IMR-90 (cell line): ENCODE data around the gene ZNF426. TPM values are rescaled to one million over a fixed set of nuclear protein-coding genes. Genes with fewer than 3 reads are reported as not detected.

ENCODE experiments used
- ATAC-seq: fragments of 200-7000 bp; cut with Tn5 transposase; 2 replicates; pipeline ENCODE4 v1.9.1; 2020; ENCODE audit warnings: low read depth, mild to moderate bottlenecking, moderate library complexity
- BruUV-seq: library from RNA; stranded (reverse); fragments of 400-500 nt; replicated peaks from 2 replicates; lab custom pipeline; 2021; lab: Mats Ljungman, UMichigan
- CTCF ChIA-PET: fragments of 300-600 bp; formaldehyde crosslinking; extraction: SDS; loops from one replicate; lab custom pipeline; 2021; ENCODE audit warnings: antibody characterized with exemption; lab: Yijun Ruan, JAX
- POLR2A ChIA-PET: fragments of 300-600 bp; sonication (Branson Sonifier 250); formaldehyde crosslinking; loops from one replicate; lab custom pipeline; 2022; ENCODE audit warnings: antibody characterized with exemption; ENCODE audit not compliant: unreplicated experiment; lab: Charles Lee
- DNase-seq: peaks from one replicate; pipeline ENCODE4 v3.0.0; 2013
- H2AFZ ChIP-seq: replicated peaks from 2 replicates; pipeline ENCODE3; 2013; ENCODE audit warnings: low read length, mild to moderate bottlenecking; ENCODE audit not compliant: poor library complexity
- H2AK5ac ChIP-seq: 2 replicates; pipeline ENCODE4 v1.6.1; 2013; ENCODE audit warnings: low read depth, low read length, inconsistent platforms
- H2AK9ac ChIP-seq: replicated peaks from 2 replicates; pipeline ENCODE3; 2013; ENCODE audit warnings: mild to moderate bottlenecking, low read depth, low read length, moderate library complexity; ENCODE audit not compliant: poor library complexity
- H2BK120ac ChIP-seq: 2 replicates; pipeline ENCODE4 v1.6.1; 2013; ENCODE audit warnings: low read depth, low read length, inconsistent platforms
- H2BK15ac ChIP-seq: 3 replicates; pipeline ENCODE4 v1.6.1; 2013; ENCODE audit warnings: low read depth, low read length, inconsistent platforms
- H2BK20ac ChIP-seq: 2 replicates; pipeline ENCODE4 v1.6.1; 2013; ENCODE audit warnings: low read depth, mild to moderate bottlenecking, inconsistent platforms, low read length, moderate library complexity
- H2BK5ac ChIP-seq: 2 replicates; pipeline ENCODE4 v1.6.1; 2013; ENCODE audit warnings: mild to moderate bottlenecking, low read depth, low read length, inconsistent platforms; ENCODE audit not compliant: poor library complexity, severe bottlenecking
- H3K14ac ChIP-seq: replicated peaks from 2 replicates; pipeline ENCODE4 v1.6.1; 2013; ENCODE audit warnings: low read depth, low read length, inconsistent platforms
- H3K18ac ChIP-seq: 2 replicates; pipeline ENCODE4 v1.6.1; 2013; ENCODE audit warnings: low read depth, low read length, control low read depth
- H3K23ac ChIP-seq: 2 replicates; pipeline ENCODE4 v1.6.1; 2013; ENCODE audit warnings: low read depth, low read length, inconsistent platforms
- H3K27ac ChIP-seq: 2 replicates; pipeline ENCODE4 v1.5.1; 2013; ENCODE audit warnings: mild to moderate bottlenecking, control low read depth, low read length; ENCODE audit not compliant: insufficient read depth
- H3K27me3 ChIP-seq: 2 replicates; pipeline ENCODE4 v1.6.1; 2013; ENCODE audit warnings: low read length; ENCODE audit not compliant: control insufficient read depth, insufficient read depth
- H3K36me3 ChIP-seq: 2 replicates; pipeline ENCODE4 v1.6.1; 2013; ENCODE audit warnings: low read length, mixed read lengths; ENCODE audit not compliant: control insufficient read depth, insufficient read depth
- H3K4ac ChIP-seq: 2 replicates; pipeline ENCODE4 v1.6.1; 2013; ENCODE audit warnings: low read depth, low read length, inconsistent platforms
- H3K4me1 ChIP-seq: 2 replicates; pipeline ENCODE4 v1.6.1; 2013; ENCODE audit warnings: low read length, mixed read lengths; ENCODE audit not compliant: control insufficient read depth, insufficient read depth
- H3K4me2 ChIP-seq: 2 replicates; pipeline ENCODE4 v1.6.1; 2013; ENCODE audit warnings: low read depth, mild to moderate bottlenecking, control low read depth, low read length, moderate library complexity
- H3K4me3 ChIP-seq: 2 replicates; pipeline ENCODE4 v1.5.1; 2013; ENCODE audit warnings: low read depth, mild to moderate bottlenecking, control low read depth, low read length, moderate library complexity; ENCODE audit not compliant: insufficient read depth
- H3K56ac ChIP-seq: 2 replicates; pipeline ENCODE4 v1.6.1; 2013; ENCODE audit warnings: low read length, inconsistent platforms; ENCODE audit not compliant: insufficient read depth; ENCODE audit errors: extremely low read depth
- H3K79me1 ChIP-seq, 2 experiments: 2 replicates each; pipeline ENCODE4 v1.6.1; 2013; ENCODE audit warnings: low read length in 2 of 2, inconsistent platforms in 1 of 2, low read depth in 1 of 2
- H3K9ac ChIP-seq: 2 replicates; pipeline ENCODE4 v1.6.1; 2013; ENCODE audit warnings: low read depth, low read length, control low read depth
- H3K9me1 ChIP-seq: 2 replicates; pipeline ENCODE4 v1.6.1; 2013; ENCODE audit warnings: low read length, inconsistent platforms; ENCODE audit not compliant: insufficient read depth
- H3K9me3 ChIP-seq: 2 replicates; pipeline ENCODE4 v1.6.1; 2013; ENCODE audit warnings: low read length; ENCODE audit not compliant: control insufficient read depth, insufficient read depth
- H4K20me1 ChIP-seq: 2 replicates; pipeline ENCODE4 v1.6.1; 2013; ENCODE audit warnings: low read length, inconsistent platforms; ENCODE audit not compliant: insufficient read depth
- H4K5ac ChIP-seq: 2 replicates; pipeline ENCODE4 v1.6.1; 2013; ENCODE audit warnings: mild to moderate bottlenecking, low read depth, low read length, control low read depth
- H4K8ac ChIP-seq, 2 experiments: 2 replicates each; pipeline ENCODE4 v1.6.1; 2013; ENCODE audit warnings: low read depth in 2 of 2, low read length in 2 of 2, control low read depth in 1 of 2, inconsistent platforms in 1 of 2
- H4K91ac ChIP-seq: 2 replicates; pipeline ENCODE4 v1.6.1; 2013; ENCODE audit warnings: low read depth, low read length, inconsistent platforms; ENCODE audit not compliant: insufficient read depth
- BHLHE40 ChIP-seq: fragments of 150-350 bp; IDR thresholded peaks from 2 replicates; pipeline ENCODE4 v1.6.1; 2016; ENCODE audit warnings: mild to moderate bottlenecking, low read depth, low read length
- CHD1 ChIP-seq: IDR thresholded peaks from 2 replicates; pipeline ENCODE4 v1.6.1; 2012; ENCODE audit warnings: low read depth, low read length, improper control_type of control experiment
- CTCF ChIP-seq: conservative IDR thresholded peaks from 2 replicates; pipeline ENCODE4 v1.5.1; 2012; ENCODE audit warnings: mild to moderate bottlenecking, low read depth, low read length, improper control_type of control experiment
- MAFK ChIP-seq: IDR thresholded peaks from 2 replicates; pipeline ENCODE4 v1.6.1; 2012; ENCODE audit warnings: low read depth, low read length, improper control_type of control experiment
- MAZ ChIP-seq: IDR thresholded peaks from 2 replicates; pipeline ENCODE4 v1.6.1; 2012; ENCODE audit warnings: low read depth, mild to moderate bottlenecking, low read length, improper control_type of control experiment, moderate library complexity, borderline replicate concordance
- POLR2A ChIP-seq: IDR thresholded peaks from 2 replicates; pipeline ENCODE4 v1.6.1; 2012; ENCODE audit warnings: mild to moderate bottlenecking, low read depth, low read length
- RAD21 ChIP-seq: IDR thresholded peaks from 2 replicates; pipeline ENCODE4 v1.6.1; 2012; ENCODE audit warnings: low read length, improper control_type of control experiment
- RCOR1 ChIP-seq: IDR thresholded peaks from 2 replicates; pipeline ENCODE4 v1.6.1; 2012; ENCODE audit warnings: mild to moderate bottlenecking, low read length, improper control_type of control experiment; ENCODE audit not compliant: insufficient replicate concordance
- RFX5 ChIP-seq: IDR thresholded peaks from 2 replicates; pipeline ENCODE4 v1.8.0; 2012; ENCODE audit warnings: low read depth, mild to moderate bottlenecking, low read length, moderate library complexity
- SMC3 ChIP-seq: fragments of 150-350 bp; IDR thresholded peaks from 2 replicates; pipeline ENCODE4 v1.6.1; 2016; ENCODE audit warnings: low read depth, mild to moderate bottlenecking, antibody characterized with exemption, low read length, moderate library complexity
- USF2 ChIP-seq: fragments of 150-350 bp; IDR thresholded peaks from 2 replicates; pipeline ENCODE4 v1.6.1; 2017; ENCODE audit warnings: mild to moderate bottlenecking, antibody characterized with exemption, low read length, low read depth
- WGBS, 2 experiments: methylation state at CpG; one replicate each; pipeline versions ENCODE4 v1.1.5 to v1.1.7; 2013; ENCODE audit warnings: missing lambda C conversion rate in 2 of 2; ENCODE audit not compliant: insufficient read length in 1 of 2; ENCODE audit errors: extremely low coverage in 2 of 2; 5-methylcytosine and 5-hydroxymethylcytosine counted together
- dilution Hi-C: fragments of 300-500 bp; cut with HindIII; formaldehyde crosslinking; loops from one replicate; pipeline ENCODE4 v1.14.3; 2018; ENCODE audit warnings: low sequenced_read_pairs; ENCODE audit not compliant: unreplicated experiment
- in situ Hi-C: fragments of 300-500 bp; cut with MboI; formaldehyde crosslinking; loops from 3 replicates; pipeline ENCODE4 v1.14.3; 2019; ENCODE audit warnings: low sequenced_read_pairs, inconsistent platforms, mixed read lengths
- intact Hi-C: fragments of 100-400 bp; cut with micrococcal nuclease; formaldehyde crosslinking; loops from 2 replicates; pipeline ENCODE4 v1.10.0; 2022
- polyA plus RNA-seq, 3 experiments: library from polyadenylated mRNA; depleted of rRNA; stranded (reverse); fragments of >200 nt; gene quantifications; 2 replicates each; pipeline ENCODE4 v1.2.3, GENCODE V29; 2012; ENCODE audit warnings: low replicate concordance in 1 of 3
- total RNA-seq: library from RNA; depleted of rRNA; stranded (reverse); fragments of >200 nt; gene quantifications from 2 replicates; pipeline ENCODE4 v1.2.3, GENCODE V29; 2012

ZNF426 gene
- total and polyA plus RNA-seq, 2 of the 4 experiments (the other 2 are of a cell fraction) = 4.4 to 30.1 TPM

- intact Hi-C loops = no loop called here
- Histone ChIP-seq H2BK15ac (no peak overlapping the region), H3K36me3 (no peaks in the 10 kb centered on the region), H3K14ac (no peak overlapping the region), H3K4me2 (no peak overlapping the region), H4K8ac (no peak overlapping the region), H3K79me1 (no peaks in the 10 kb centered on the region), H3K9me1 (no peaks in the 10 kb centered on the region), H2AK9ac (no peak overlapping the region), H3K23ac (no peak overlapping the region), H3K4ac (no peak overlapping the region), H3K27ac (no peak overlapping the region), H2BK120ac (no peak overlapping the region), H3K9me3 (peaks cover 22% of the 10 kb centered on the region), H2BK5ac (no peak overlapping the region), H3K56ac (no peak overlapping the region), H3K27me3 (no peaks in the 10 kb centered on the region), H3K9ac (no peak overlapping the region), H2BK20ac (no peak overlapping the region), H4K5ac (no peak overlapping the region), H2AK5ac (no peak overlapping the region), H3K4me1 (no peaks in the 10 kb centered on the region), H3K4me3 (no peak overlapping the region), H2AFZ (no peak overlapping the region), H4K91ac (no peak overlapping the region), H4K20me1 (no peaks in the 10 kb centered on the region), H3K18ac (no peak overlapping the region)
- TF ChIP-seq MAZ = no peak
- no peak for TF ChIP-seq CTCF
- no peak for TF ChIP-seq RCOR1
- TF ChIP-seq SMC3 = no peak
- no peak for TF ChIP-seq BHLHE40
- no peak for TF ChIP-seq RAD21
- no peak for TF ChIP-seq RFX5
- no peak for TF ChIP-seq POLR2A
- no peak for TF ChIP-seq USF2
- TF ChIP-seq CHD1 = no peak
- no peak for TF ChIP-seq MAFK
- ChIA-PET POLR2A (no interaction called here), CTCF (no interaction called here)
- BruUV-seq = no TSS peak
- DNase-seq (no peak), ATAC-seq (no peak)
- no CpG with 5 or more reads among the region's 2 CpGs for WGBS, 2 experiments
- dilution Hi-C loops = no loop called here
- in situ Hi-C loops = no loop called here
Measured at GRCh38 chr19:9487016-9487415, 51.4 kb downstream of the ZNF426 start.
